GM23338 (cell line): ENCODE results near the gene CD68. TPM values are rescaled to one million over a fixed set of nuclear protein-coding genes. Genes with fewer than 3 reads are reported as not detected.

ENCODE experiments used
- ATAC-seq: fragments of 200-7000 bp; cut with Tn5 transposase; 3 replicates; pipeline ENCODE4 v1.9.1; 2020
- DNase-seq: peaks from one replicate; pipeline ENCODE4 v3.0.0-alpha.2; 2015; ENCODE audit warnings: low spot score
- H2AFZ ChIP-seq: fragments of 200-600 bp; sonication (generic); 2 replicates; pipeline ENCODE4 v1.8.0; 2016; ENCODE audit warnings: antibody characterized with exemption, mild to moderate bottlenecking, moderate library complexity
- H3F3A ChIP-seq: fragments of 200-600 bp; sonication (generic); replicated peaks from 2 replicates; pipeline ENCODE4 v1.8.0; 2017; ENCODE audit warnings: antibody characterized with exemption, mixed run types, low read depth
- H3K27ac ChIP-seq: fragments of 200-600 bp; sonication (generic); 2 replicates; pipeline ENCODE4 v1.6.1; 2016; ENCODE audit warnings: low read depth
- H3K27me3 ChIP-seq: fragments of 200-600 bp; sonication (generic); 2 replicates; pipeline ENCODE4 v1.8.0; 2016; ENCODE audit warnings: mild to moderate bottlenecking, mixed run types, moderate library complexity; ENCODE audit not compliant: insufficient read depth
- H3K36me3 ChIP-seq: fragments of 200-600 bp; sonication (generic); 2 replicates; pipeline ENCODE4 v1.8.0; 2016; ENCODE audit warnings: mild to moderate bottlenecking; ENCODE audit not compliant: insufficient read depth
- H3K4me1 ChIP-seq: fragments of 200-600 bp; sonication (generic); 2 replicates; pipeline ENCODE4 v1.8.0; 2016; ENCODE audit warnings: mild to moderate bottlenecking, moderate library complexity; ENCODE audit not compliant: insufficient read depth
- H3K4me2 ChIP-seq: fragments of 200-600 bp; sonication (generic); 2 replicates; pipeline ENCODE4 v1.7.1; 2017; ENCODE audit warnings: mixed run types
- H3K4me3 ChIP-seq: fragments of 200-600 bp; sonication (generic); 2 replicates; pipeline ENCODE4 v1.6.1; 2016; ENCODE audit warnings: mixed run types
- H3K79me2 ChIP-seq: fragments of 200-600 bp; sonication (generic); replicated peaks from 2 replicates; pipeline ENCODE4 v1.8.0; 2017; ENCODE audit warnings: mild to moderate bottlenecking; ENCODE audit not compliant: insufficient read depth
- H3K9me2 ChIP-seq: fragments of 200-600 bp; sonication (generic); 2 replicates; pipeline ENCODE4 v1.8.0; 2017; ENCODE audit not compliant: insufficient read depth
- H4K20me1 ChIP-seq: fragments of 200-600 bp; sonication (generic); replicated peaks from 2 replicates; pipeline ENCODE4 v1.8.0; 2017; ENCODE audit warnings: mild to moderate bottlenecking; ENCODE audit not compliant: insufficient read depth
- H3K27ac Mint-ChIP-seq: 2 replicates; pipeline ENCODE4 v1.8.0; 2020; ENCODE audit warnings: inconsistent platforms, mild to moderate bottlenecking, moderate library complexity, mixed read lengths
- H3K27me3 Mint-ChIP-seq: 3 replicates; pipeline ENCODE4 v1.8.0; 2022; ENCODE audit warnings: low read depth, mild to moderate bottlenecking, moderate library complexity, mixed read lengths, inconsistent platforms; ENCODE audit not compliant: insufficient read depth, poor library complexity
- H3K36me3 Mint-ChIP-seq: 3 replicates; pipeline ENCODE4 v1.8.0; 2021; ENCODE audit warnings: low read depth, mild to moderate bottlenecking, inconsistent platforms, moderate library complexity, mixed read lengths
- H3K4me1 Mint-ChIP-seq: 3 replicates; pipeline ENCODE4 v1.8.0; 2020; ENCODE audit warnings: mild to moderate bottlenecking, inconsistent platforms, mixed read lengths
- H3K4me3 Mint-ChIP-seq: 3 replicates; pipeline ENCODE4 v1.8.0; 2021; ENCODE audit warnings: moderate library complexity, mild to moderate bottlenecking, inconsistent platforms, mixed read lengths
- H3K9me3 Mint-ChIP-seq: 3 replicates; pipeline ENCODE4 v1.8.0; 2020; ENCODE audit warnings: moderate library complexity, mild to moderate bottlenecking, inconsistent platforms, mixed read lengths
- CREB1 ChIP-seq: fragments of 250-450 bp; sonication (Bioruptor Pico); IDR thresholded peaks from 2 replicates; pipeline ENCODE4 v1.5.0; 2020; ENCODE audit warnings: low read depth, mild to moderate bottlenecking, moderate library complexity
- CTCF ChIP-seq, 2 experiments: fragments of 200-600 bp in 1 of 2; sonication (generic) in 1 of 2; conservative IDR thresholded peaks; 2 replicates each; pipeline versions ENCODE4 v1.5.1 to v1.6.1; 2016 to 2017; ENCODE audit warnings: antibody characterized with exemption in 2 of 2, low read depth in 2 of 2, mild to moderate bottlenecking in 2 of 2, moderate library complexity in 1 of 2
- ETS1 ChIP-seq: IDR thresholded peaks from 2 replicates; pipeline ENCODE4 v1.6.1; 2016; ENCODE audit warnings: antibody characterized with exemption
- EZH2 ChIP-seq: fragments of 200-600 bp; sonication (generic); IDR thresholded peaks from one replicate; pipeline ENCODE4 v1.8.0; 2017; ENCODE audit warnings: antibody characterized with exemption, mild to moderate bottlenecking, low read depth; ENCODE audit not compliant: unreplicated experiment
- NANOG ChIP-seq: IDR thresholded peaks from 2 replicates; pipeline ENCODE4 v1.6.1; 2016; ENCODE audit warnings: antibody characterized with exemption, borderline replicate concordance
- REST ChIP-seq: IDR thresholded peaks from one replicate; pipeline ENCODE4 v1.6.1; 2018; ENCODE audit warnings: antibody characterized with exemption; ENCODE audit not compliant: unreplicated experiment
- STAT1 ChIP-seq: IDR thresholded peaks from one replicate; pipeline ENCODE4 v1.6.1; 2016; ENCODE audit warnings: antibody characterized with exemption; ENCODE audit not compliant: unreplicated experiment
- ZNF114 ChIP-seq: fragments of 250-450 bp; sonication (Bioruptor Pico); IDR thresholded peaks from 2 replicates; pipeline ENCODE4 v1.5.0; 2020; ENCODE audit warnings: mild to moderate bottlenecking, moderate library complexity
- ZNF331 ChIP-seq: fragments of 250-450 bp; sonication (Bioruptor Pico); IDR thresholded peaks from 2 replicates; pipeline ENCODE4 v1.5.0; 2020; ENCODE audit warnings: low read depth, mild to moderate bottlenecking, moderate library complexity
- polyA plus RNA-seq: library from polyadenylated mRNA; unstranded; fragments of >200 nt; fragmentation: Nextera tagmentation; extraction: Ambion mirVana; gene quantifications from 2 replicates; pipeline ENCODE4 v1.2.1, GENCODE V29; 2016
- total RNA-seq: library from RNA; depleted of rRNA; stranded (reverse); fragments of >200 nt; shearing (Covaris generic); gene quantifications from 2 replicates; pipeline ENCODE4 v1.2.3, GENCODE V29; 2014

CD68 gene
- total and polyA plus RNA-seq, 2 experiments from 2014 or later: not detected

- Histone ChIP-seq H3K27ac (no peak overlapping the region), H3K4me3 (no peak overlapping the region), H3K27me3 (no peaks in the 10 kb centered on the region), H3K36me3 (peaks cover 26% of the 10 kb centered on the region), H3K4me2 (no peak overlapping the region), H3K4me1 (peaks cover 31% of the 10 kb centered on the region), H4K20me1 (peaks cover 18% of the 10 kb centered on the region), H3K79me2 (peaks cover 46% of the 10 kb centered on the region), H2AFZ (no peak overlapping the region), H3F3A (peaks cover 62% of the 10 kb centered on the region), H3K9me2 (no peaks in the 10 kb centered on the region; the same call in 1 of the 2 replicates)
- H3K9me3 Mint-ChIP-seq: peaks cover 5% of the 10 kb centered on the region; the same call in 2 of the 3 replicates
- H3K4me3 Mint-ChIP-seq: peak overlapping the region; percentile 26; the same call in 2 of the 3 replicates
- DNase-seq: peak; percentile 11
- no peak for ATAC-seq
- peaks cover 73% of the 10 kb centered on the region for H3K36me3 Mint-ChIP-seq
- H3K27ac Mint-ChIP-seq: peak overlapping the region; percentile 78
- peaks cover 65% of the 10 kb centered on the region for H3K4me1 Mint-ChIP-seq
- TF ChIP-seq STAT1 (no peak), ZNF331 (CRISPR knock-in tag) (no peak), EZH2 (no peak), CTCF (conservative IDR thresholded peaks at IDR 0.05; ENCODE audit: low read depth in 2 of 2) (no peak), ETS1 (no peak), CREB1 (CRISPR knock-in tag) (no peak), ZNF114 (CRISPR knock-in tag) (no peak), NANOG (no peak), REST (no peak)
- peaks cover 57% of the 10 kb centered on the region for H3K27me3 Mint-ChIP-seq
These were observed 1.5 kb downstream of the CD68 start for GRCh38 chr17:7580604-7581575.
